Fibroblast of peridontal ligament (primary cell): ENCODE measurements around the gene PDCD4.
"Not testable (repeated sequence)": the region's sequence is repeated elsewhere in the genome, so short reads cannot be mapped to it uniquely, and the experiment has no call there.

Experiments used
- DNase-seq: peaks from one replicate; pipeline ENCODE4 v3.0.0-alpha.2; 2010; ENCODE audit errors: extremely low read depth

PDCD4 gene

GRCh38 chr10:110881905-110882304 lies 10.2 kb downstream of the PDCD4 start:
- peak; percentile 48 for DNase-seq

DNA sequence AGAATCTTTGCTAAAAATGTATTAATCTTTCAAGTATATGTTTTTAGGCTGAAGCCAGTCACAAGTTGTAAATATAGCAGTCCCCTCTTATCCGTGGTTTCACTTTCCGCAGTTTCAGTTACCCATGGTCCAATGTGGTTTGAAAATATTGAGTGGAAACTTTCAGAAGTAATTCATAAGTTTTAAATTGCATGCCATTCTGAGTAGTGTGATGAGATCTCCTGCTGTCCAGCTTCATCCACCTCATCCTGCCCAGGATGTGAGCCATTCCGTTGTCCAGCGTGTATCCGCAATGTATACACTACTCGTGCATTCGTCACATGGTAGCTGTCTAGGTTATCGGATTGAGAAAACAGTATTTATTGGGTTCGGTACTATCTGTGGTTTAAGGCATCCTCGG lies 12.2 kb downstream of the PDCD4 start:
- peak; percentile 21 for DNase-seq

DNA sequence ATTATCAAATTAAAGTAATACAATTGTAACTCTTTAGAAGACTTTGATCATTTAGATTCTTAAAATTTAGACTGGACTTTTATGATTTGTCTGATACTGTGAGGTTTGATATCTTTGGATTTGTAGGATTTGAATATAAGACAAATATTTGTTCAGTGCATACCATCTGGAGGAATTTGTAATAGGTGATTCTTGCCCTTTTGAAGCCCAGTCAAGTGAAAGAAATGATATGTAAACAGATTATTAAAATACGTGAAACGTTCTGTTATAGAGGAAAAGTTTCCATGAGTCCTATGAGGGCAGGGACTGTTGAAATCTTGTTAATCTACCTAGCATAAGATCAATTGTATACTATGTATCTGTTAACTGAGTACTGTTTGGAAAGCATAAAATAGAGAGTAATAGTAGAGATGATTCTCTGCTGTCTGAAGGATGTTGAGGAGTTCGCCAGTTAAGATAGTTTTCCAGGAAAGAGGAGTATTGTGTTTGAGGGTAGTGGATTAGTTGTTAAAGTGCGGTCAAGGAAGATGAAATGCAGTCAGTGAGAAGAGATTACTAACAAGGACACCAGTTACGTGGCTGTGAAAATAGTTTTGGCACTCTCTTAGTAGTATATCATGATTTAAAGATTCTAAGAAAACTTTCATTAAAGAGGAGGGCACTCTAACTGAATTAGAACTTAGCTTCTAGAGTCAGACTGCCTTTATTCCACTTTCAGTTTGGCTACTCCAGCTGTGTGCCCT lies 14.4 kb downstream of the PDCD4 start:
- DNase-seq, result no peak

GRCh38 chr10:110887560-110887959 lies 15.8 kb downstream of the PDCD4 start:
- DNase-seq, result no peak

GRCh38 chr10:110892602-110893288 lies 21.0 kb downstream of the PDCD4 start:
- DNase-seq, result no peak

- peak; percentile 71 for DNase-seq
Measured at GRCh38 chr10:110893559-110894179, 21.9 kb downstream of the PDCD4 start.

- DNase-seq, result peak; percentile 24
Measured at GRCh38 chr10:110897184-110897583, 25.5 kb downstream of the PDCD4 start.

DNA sequence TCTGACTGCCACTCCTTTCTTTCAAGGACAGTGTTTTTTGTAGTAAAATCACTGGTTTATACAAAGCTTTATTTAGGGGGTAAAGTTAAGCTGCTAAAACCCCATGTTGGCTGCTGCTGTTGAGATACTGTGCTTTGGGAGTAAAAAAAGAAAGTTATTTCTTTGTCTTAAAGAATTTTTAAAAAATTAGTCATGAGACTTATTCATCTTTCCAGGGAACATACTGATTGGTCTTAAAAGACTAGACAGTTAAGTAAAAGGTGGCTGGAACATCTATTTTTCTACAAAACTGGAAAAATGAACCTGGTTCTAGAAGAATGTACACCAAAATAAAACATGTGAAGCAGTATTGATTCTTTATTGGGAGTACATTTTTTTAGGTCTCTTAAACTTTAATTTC lies 26.7 kb downstream of the PDCD4 start:
- DNase-seq, result no peak

DNA sequence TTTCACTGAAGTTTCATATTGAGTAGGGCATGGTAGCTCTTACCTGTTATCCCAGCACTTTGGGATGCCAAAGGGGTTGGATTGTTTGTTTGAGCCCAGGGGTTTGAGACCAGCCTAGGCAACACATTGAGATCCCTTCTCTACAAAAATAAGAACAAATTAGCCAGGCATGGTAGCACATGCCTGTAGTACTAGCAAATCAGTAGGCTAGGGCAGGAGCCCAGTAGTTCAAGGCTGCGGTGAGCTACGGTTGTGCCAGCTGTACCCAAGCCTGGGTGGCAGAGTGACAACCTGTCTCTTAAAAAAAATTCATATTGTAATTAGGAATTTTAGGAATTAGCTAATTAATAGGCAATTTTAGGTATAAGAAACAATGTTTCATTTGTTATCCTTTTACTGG lies 29.3 kb downstream of the PDCD4 start:
- DNase-seq, result no peak

DNA sequence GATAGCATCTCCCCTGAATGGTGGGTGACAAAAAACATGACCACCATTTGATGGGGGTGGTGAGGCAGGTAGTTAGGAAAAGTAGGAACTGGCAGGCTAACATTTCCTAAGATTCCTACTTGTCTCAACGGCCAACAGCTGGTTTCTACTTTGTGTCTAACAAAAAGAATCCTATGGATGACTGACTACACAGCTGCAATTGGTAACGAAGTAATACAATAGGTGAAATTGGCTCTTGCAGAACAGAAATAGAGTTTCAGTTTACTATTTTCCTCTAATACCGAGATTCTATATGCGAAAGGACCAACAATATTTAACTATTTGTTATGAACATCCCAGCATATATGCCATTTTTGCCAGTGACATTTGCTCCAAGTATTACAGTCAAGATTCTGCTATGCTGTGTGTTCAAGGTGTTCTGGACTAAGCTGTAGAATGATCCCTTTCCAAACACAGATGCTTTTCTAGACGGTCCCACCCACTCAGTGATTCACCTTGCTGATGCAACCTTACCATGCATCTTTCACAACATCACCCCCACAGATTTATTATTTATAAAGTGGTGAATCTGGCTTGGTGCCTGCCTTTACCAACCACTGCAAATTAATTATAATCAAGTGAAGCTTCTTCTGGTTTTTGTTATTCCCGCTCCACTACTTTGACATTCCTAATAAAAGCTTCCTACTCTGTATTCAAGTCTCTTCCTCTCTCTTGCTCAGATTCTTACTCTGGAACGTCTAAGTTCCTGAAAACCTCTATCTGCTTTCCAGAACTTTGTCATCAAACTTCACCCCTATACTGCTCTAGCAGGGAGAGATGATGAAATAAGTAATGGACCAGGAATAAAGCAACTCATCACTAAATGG lies 30.5 kb downstream of the PDCD4 start:
- peak; percentile 43 for DNase-seq

DNA sequence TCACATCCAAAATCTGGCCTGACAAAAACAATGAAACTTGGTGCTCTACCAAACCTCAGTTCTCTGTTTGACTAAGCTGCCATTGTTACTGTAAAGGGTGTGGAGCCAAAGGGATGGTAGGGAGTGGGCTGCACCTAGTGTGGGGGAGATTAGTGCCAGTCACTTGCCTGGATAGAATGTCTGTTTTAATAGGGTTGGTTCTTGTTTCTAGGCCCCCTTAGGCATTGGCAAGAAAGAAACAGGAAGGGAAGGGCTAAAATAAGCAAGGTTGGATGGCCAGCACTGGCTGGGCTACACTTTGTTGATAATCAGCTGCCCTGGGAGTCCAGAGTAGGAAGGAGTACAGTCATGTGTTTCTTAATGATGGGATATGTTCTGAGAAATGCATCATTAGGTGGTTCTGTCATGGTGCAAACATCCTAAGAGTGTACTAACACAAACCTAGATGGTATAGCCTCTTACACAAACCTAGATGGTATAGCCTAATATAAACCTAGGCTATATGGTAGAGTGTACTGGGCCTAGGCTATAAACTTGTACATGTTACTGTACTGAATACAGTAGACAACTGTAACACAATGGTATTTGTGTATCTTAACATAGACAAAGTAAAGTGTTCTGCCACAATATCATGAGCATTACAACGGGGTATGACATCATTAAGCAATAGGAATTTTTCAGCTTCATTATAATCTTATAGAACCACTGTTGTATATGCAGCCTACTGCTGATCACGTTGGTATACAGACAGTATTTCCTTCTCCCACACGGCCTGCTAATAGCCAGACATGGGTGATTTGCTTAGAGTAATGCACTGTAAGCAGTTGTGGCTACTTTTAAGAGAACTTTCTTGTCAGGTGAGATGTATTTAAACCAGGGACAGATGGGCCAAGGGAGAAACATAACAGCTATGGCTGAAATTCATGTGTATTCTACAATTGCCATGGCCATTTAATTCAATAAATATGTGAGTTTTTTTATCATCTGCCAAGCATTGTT lies 31.9 kb downstream of the PDCD4 start:
- no peak for DNase-seq

DNA sequence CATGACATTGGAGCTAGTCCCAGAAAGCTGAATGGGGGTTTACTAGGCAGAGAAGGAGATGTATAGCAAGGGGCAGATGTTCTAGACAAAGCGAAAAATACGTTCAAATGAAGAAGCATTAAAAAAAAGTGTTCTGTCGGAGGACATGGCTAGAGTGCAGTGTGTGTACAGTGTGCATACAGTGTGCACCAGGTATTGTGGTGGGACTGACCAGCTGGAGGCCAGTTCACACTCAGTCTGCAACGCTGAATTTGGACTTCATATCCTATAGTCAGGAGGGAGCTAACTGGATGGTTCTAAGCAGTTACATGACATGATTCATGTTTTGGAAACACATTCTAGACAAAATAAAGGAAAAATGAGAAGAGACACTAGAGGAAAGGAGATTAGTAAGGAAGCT lies 38.4 kb downstream of the PDCD4 start:
- no peak for DNase-seq

GRCh38 chr10:110912374-110912773 lies 40.6 kb downstream of the PDCD4 start:
- peak; percentile 83 for DNase-seq

DNA sequence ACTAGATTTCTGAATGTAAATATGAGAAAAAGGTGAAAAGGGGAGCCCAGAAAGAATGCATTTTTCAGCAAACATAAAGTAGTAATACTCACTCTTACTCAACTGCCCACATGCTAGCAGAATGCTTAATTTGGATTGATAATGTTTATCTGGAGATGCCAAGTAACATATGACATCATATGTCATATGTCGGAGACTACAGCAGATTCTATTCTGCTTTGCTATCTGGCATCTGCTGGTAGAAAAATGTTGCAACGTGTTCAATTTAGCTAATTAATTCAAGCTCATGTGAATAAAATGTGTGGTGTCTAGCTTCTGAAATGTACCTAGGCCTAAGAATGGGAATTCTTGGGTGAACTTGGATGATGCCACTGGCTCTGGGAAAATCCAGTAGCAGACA lies 42.7 kb downstream of the PDCD4 start:
- peak; percentile 44 for DNase-seq

DNA sequence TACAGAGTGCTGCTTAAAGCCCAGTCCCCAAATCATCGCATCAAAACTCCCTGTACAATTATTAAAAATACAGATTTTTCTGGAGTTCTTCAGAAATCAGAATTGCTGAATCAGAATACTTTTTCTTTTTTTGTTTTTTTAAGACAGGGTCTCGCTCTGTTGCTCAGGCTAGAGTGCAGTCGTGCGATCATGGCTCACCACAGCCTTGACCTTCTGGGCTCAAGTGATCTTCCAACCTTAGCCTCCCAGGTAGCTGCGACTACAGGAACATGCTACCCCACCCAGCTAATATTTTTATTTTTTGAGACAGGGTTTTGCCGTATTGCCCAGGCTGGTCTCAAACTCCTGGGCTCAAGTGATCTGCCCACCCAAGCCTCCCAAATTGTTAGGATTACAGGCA lies 43.3 kb downstream of the PDCD4 start:
- no peak for DNase-seq

DNA sequence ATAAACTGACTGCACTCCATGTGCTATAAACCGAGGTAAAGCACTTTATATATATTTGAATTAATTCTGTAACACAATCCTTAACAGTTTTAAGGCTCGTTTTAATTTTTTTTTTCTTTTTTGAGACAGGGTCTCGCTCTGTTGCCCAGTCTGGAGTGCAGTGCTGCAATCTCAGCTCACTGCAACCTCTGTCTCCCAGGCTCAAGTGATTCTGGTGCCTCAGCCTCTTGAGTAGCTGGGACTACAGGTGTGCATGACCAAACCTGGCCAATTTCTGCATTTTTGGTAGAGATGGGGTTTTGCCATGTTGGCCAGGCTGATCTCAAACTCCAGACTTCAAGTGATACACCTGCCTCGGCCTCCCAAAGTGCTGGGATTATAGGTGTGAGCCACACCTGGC lies 43.9 kb downstream of the PDCD4 start:
- DNase-seq, result not testable (repeated sequence)

GRCh38 chr10:110916554-110917346 lies 45.0 kb downstream of the PDCD4 start:
- DNase-seq, result peak; percentile 91

DNA sequence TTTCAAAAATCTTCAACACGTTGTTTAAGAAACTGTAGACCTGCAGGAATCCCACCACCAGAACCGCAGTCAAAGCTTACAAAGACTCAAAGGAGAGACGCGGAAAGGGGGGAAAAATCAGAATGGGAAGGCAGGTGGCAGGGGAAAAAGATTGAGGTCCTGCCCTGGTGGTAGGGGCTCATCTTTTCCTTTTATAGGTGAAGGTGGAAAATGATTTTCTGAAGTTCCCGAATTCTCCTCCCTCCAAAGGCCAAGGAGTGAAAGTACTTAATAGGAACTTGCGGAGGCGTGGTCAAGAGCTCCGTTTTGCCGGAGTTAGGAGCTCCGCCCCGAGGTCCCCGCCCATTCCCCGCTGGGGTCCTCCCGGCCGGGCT lies 46.5 kb downstream of the PDCD4 start:
- DNase-seq, result peak; percentile 94

DNA sequence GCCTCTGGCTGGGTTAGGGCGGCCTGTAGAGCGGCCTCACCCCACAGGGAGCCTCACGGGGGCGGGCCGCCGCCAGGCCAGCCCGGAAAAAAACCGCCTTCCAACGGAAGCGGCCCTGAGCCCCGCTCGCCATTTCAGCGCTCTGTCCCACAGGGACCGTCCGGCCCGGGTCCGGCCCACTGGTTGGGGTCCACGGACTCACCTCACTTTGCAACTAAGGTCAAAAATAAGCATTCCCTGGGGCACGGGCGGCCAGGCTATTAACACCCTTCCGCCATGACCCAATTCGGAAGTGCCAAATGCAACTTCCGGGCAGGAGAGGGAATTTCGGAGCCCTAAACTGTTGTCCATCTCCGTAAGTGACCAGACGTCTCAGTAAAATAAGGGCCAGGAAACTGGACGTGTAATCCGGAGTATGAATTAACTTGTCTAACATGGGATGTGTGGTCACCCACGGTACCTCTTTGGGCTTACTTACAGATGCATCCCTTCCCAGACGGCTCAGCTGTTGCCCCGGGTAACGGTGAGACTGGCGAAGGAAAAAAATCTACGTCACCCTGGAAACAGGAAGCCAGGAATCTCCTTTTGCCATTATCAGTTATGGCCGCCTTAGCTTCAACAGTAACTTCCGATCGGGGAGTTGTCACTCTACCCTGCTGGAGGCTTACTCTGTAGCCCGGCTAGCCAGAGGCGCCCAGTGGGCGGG lies 47.1 kb downstream of the PDCD4 start, which contains the start of gene BBIP1:
Gene BBIP1 (minus strand): TSS at position 538 of the 706 bp plus-strand sequence. CDS start 1,023 bp downstream, outside the sequence.
- DNase-seq, result peak; percentile 100
